C4-2B (cell line): ENCODE measurements around the gene DOCK6.

Experiments
- ZFX ChIP-seq: fragments of 450-650 bp; IDR thresholded peaks from 2 replicates; pipeline ENCODE4 v1.6.1; 2017
- TF ChIP-seq, protein P1 (sequence below): fragments of 450-650 bp; conservative IDR thresholded peaks from 2 replicates; pipeline ENCODE4 v1.5.1; 2017; ENCODE audit warnings: mild to moderate bottlenecking

GRCh38 chr19:11291415-11291814, 29.1 kb upstream of the DOCK6 start:
- TF ChIP-seq, protein P1, sequence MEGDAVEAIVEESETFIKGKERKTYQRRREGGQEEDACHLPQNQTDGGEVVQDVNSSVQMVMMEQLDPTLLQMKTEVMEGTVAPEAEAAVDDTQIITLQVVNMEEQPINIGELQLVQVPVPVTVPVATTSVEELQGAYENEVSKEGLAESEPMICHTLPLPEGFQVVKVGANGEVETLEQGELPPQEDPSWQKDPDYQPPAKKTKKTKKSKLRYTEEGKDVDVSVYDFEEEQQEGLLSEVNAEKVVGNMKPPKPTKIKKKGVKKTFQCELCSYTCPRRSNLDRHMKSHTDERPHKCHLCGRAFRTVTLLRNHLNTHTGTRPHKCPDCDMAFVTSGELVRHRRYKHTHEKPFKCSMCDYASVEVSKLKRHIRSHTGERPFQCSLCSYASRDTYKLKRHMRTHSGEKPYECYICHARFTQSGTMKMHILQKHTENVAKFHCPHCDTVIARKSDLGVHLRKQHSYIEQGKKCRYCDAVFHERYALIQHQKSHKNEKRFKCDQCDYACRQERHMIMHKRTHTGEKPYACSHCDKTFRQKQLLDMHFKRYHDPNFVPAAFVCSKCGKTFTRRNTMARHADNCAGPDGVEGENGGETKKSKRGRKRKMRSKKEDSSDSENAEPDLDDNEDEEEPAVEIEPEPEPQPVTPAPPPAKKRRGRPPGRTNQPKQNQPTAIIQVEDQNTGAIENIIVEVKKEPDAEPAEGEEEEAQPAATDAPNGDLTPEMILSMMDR: no peak
- TF ChIP-seq ZFX: no peak
